ENCODE data around the gene SERINC2. TPM values are rescaled to one million over a fixed set of nuclear protein-coding genes. Genes with fewer than 3 reads are reported as not detected.

SERINC2 gene
- total and polyA plus RNA-seq, 10 of the 15 experiments (the other 5 are each of a cell fraction or from before 2014, with no cell fraction given), result 0.02 to 9.4 (median 0.50) TPM

- no peak for TF ChIP-seq CREB1 (IDR thresholded peaks at IDR 0.05; ENCODE audit: low read depth)
- TF ChIP-seq SP1 (IDR thresholded peaks at IDR 0.05; ENCODE audit: low read depth, low read length), result no peak
- 0 out of 2 replicates have a peak, but pooled peaks have one; percentile 27 for TF ChIP-seq BMI1 (IDR thresholded peaks at IDR 0.05; ENCODE audit: borderline replicate concordance)
- TF ChIP-seq CREM (IDR thresholded peaks at IDR 0.05; ENCODE audit: low read depth), result no peak
- TF ChIP-seq ATF7 (IDR thresholded peaks at IDR 0.05; ENCODE audit: low read depth), result no peak
- TF ChIP-seq RFX5 (IDR thresholded peaks at IDR 0.05; ENCODE audit: low read depth, low read length), result no peak
- no peak for TF ChIP-seq ATF2 (IDR thresholded peaks at IDR 0.05; ENCODE audit: low read length)
- TF ChIP-seq RELA (IDR thresholded peaks at IDR 0.05; ENCODE audit: borderline replicate concordance, partially characterized antibody), result no peak
- no peak for TF ChIP-seq RCOR1 (conservative IDR thresholded peaks at IDR 0.05; ENCODE audit: low read depth, low read length)
- TF ChIP-seq MTA2 (IDR thresholded peaks at IDR 0.05; ENCODE audit: low read depth), result no peak
- no peak for TF ChIP-seq ZNF274 (IDR thresholded peaks at IDR 0.05; ENCODE audit: insufficient read depth, insufficient read length)
- TF ChIP-seq RBBP5 (conservative IDR thresholded peaks at IDR 0.05), result no peak
- TF ChIP-seq PML (IDR thresholded peaks at IDR 0.05; ENCODE audit: low read length), result no peak
- peak; percentile 22 to 44 (median 36); a peak in 4 of 6 replicates for TF ChIP-seq CTCF (IDR thresholded peaks at IDR 0.05 in 2 of 3, conservative IDR thresholded peaks at IDR 0.05 in 1 of 3; ENCODE audit: control insufficient read depth in 2 of 3, extremely low read depth in 1 of 3, insufficient read depth in 1 of 3, low read depth in 3 of 3, low read length in 3 of 3)
- no peak for TF ChIP-seq SUPT20H (IDR thresholded peaks at IDR 0.05; ENCODE audit: borderline replicate concordance, control insufficient read depth, low read depth, low read length)
- no peak for TF ChIP-seq SMAD5 (IDR thresholded peaks at IDR 0.05; ENCODE audit: low read depth)
- no peak for TF ChIP-seq RAD51 (IDR thresholded peaks at IDR 0.05)
- TF ChIP-seq RELB (IDR thresholded peaks at IDR 0.05; ENCODE audit: low read depth), result no peak
- TF ChIP-seq TCF3 (IDR thresholded peaks at IDR 0.05; ENCODE audit: borderline replicate concordance, insufficient read depth, low read depth, low read length), result no peak
- TF ChIP-seq ZBED1 (IDR thresholded peaks at IDR 0.05; ENCODE audit: borderline replicate concordance), result no peak
- no peak for TF ChIP-seq ELK1 (IDR thresholded peaks at IDR 0.05; ENCODE audit: low read depth, low read length)
- TF ChIP-seq KDM1A (IDR thresholded peaks at IDR 0.05; ENCODE audit: borderline replicate concordance), result no peak
Measured at GRCh38 chr1:31396633-31397351, 16.2 kb upstream of the SERINC2 start (continued).
